ENCODE data around the gene ASTL. TPM values are rescaled to one million over a fixed set of nuclear protein-coding genes. Genes with fewer than 3 reads are reported as not detected.
A peak's percentile ranks its signal among the peaks of the same experiment; 100 is the strongest.

ASTL gene
- polyA plus RNA-seq, 3 donors, result 0.71 TPM; not detected in 2

GRCh38 chr2:96099861-96100798 lies 38.2 kb downstream of the ASTL start:
- no peak overlapping the region for H3K27ac Mint-ChIP-seq
- peak in 1 of 3 donors; percentile 10 for DNase-seq
- Histone ChIP-seq H3K27ac (ENCODE audit: low read depth in 1 of 2, low read length in 2 of 2) (no peak overlapping the region), H3K79me2 (ENCODE audit: insufficient read depth, low read length) (no peaks in the 10 kb centered on the region), H3K27me3 (ENCODE audit: control insufficient read depth in 2 of 2, insufficient read depth in 2 of 2, low read length in 2 of 2) (no peaks in the 10 kb centered on the region), H2AFZ (ENCODE audit: insufficient read depth, low read depth, low read length, poor library complexity, severe bottlenecking) (no peak overlapping the region), H3K36me3 (replicated peaks in 1 of 2; ENCODE audit: control insufficient read depth in 1 of 2, insufficient read depth in 2 of 2, low read length in 2 of 2) (no peaks in the 10 kb centered on the region), H3K9ac (ENCODE audit: insufficient read depth, low read length, poor library complexity, severe bottlenecking) (no peak overlapping the region), H4K20me1 (ENCODE audit: insufficient read depth, low read length) (no peaks in the 10 kb centered on the region), H3K4me1 (ENCODE audit: control insufficient read depth in 1 of 2, insufficient read depth in 2 of 2, low read length in 2 of 2) (peaks cover 6 to 24% of the 10 kb centered on the region in 2 donors), H3K4me3 (replicated peaks in 1 of 3; ENCODE audit: low read depth in 2 of 3, low read length in 3 of 3) (no peak overlapping the region), H3K4me2 (replicated peaks; ENCODE audit: extremely low read depth, low read length, poor library complexity, severe bottlenecking) (no peak overlapping the region), H3K9me3 (replicated peaks in 1 of 2; ENCODE audit: control insufficient read depth in 1 of 2, insufficient read depth in 1 of 2, low read length in 2 of 2) (peaks cover 3 to 5% of the 10 kb centered on the region in 2 donors)
- H3K9me3 Mint-ChIP-seq, result peaks cover 3 to 7% (median 5%) of the 10 kb centered on the region in 7 donors
- intact Hi-C loops (cut with micrococcal nuclease), result no loop called here
- no peaks in the 10 kb centered on the region for H3K36me3 Mint-ChIP-seq
- H3K4me3 Mint-ChIP-seq, result no peak overlapping the region
- WGBS (ENCODE audit: insufficient coverage), result 66% methylated on average over 7 of the region's 12 CpGs
- H3K4me1 Mint-ChIP-seq, result peaks cover 21% of the 10 kb centered on the region
- H3K27me3 Mint-ChIP-seq (ENCODE audit: low read depth in 3 of 3), result peaks cover 0 to under 1% (median 0%) of the 10 kb centered on the region in 3 donors
- TF ChIP-seq, protein P1, sequence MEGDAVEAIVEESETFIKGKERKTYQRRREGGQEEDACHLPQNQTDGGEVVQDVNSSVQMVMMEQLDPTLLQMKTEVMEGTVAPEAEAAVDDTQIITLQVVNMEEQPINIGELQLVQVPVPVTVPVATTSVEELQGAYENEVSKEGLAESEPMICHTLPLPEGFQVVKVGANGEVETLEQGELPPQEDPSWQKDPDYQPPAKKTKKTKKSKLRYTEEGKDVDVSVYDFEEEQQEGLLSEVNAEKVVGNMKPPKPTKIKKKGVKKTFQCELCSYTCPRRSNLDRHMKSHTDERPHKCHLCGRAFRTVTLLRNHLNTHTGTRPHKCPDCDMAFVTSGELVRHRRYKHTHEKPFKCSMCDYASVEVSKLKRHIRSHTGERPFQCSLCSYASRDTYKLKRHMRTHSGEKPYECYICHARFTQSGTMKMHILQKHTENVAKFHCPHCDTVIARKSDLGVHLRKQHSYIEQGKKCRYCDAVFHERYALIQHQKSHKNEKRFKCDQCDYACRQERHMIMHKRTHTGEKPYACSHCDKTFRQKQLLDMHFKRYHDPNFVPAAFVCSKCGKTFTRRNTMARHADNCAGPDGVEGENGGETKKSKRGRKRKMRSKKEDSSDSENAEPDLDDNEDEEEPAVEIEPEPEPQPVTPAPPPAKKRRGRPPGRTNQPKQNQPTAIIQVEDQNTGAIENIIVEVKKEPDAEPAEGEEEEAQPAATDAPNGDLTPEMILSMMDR (IDR thresholded peaks at IDR 0.05), result no peak

GRCh38 chr2:96098900-96099590 lies 39.3 kb downstream of the ASTL start:
- Histone ChIP-seq H3K9ac (ENCODE audit: insufficient read depth, low read length, poor library complexity, severe bottlenecking) (no peak overlapping the region), H3K4me1 (ENCODE audit: control insufficient read depth in 1 of 2, insufficient read depth in 2 of 2, low read length in 2 of 2) (peaks cover 0 to 17% of the 10 kb centered on the region in 2 donors), H2AFZ (ENCODE audit: insufficient read depth, low read depth, low read length, poor library complexity, severe bottlenecking) (no peak overlapping the region), H3K9me3 (replicated peaks in 1 of 2; ENCODE audit: control insufficient read depth in 1 of 2, insufficient read depth in 1 of 2, low read length in 2 of 2) (no peaks in the 10 kb centered on the region), H3K4me2 (replicated peaks; ENCODE audit: extremely low read depth, low read length, poor library complexity, severe bottlenecking) (no peak overlapping the region), H3K79me2 (ENCODE audit: insufficient read depth, low read length) (no peaks in the 10 kb centered on the region), H3K36me3 (replicated peaks in 1 of 2; ENCODE audit: control insufficient read depth in 1 of 2, insufficient read depth in 2 of 2, low read length in 2 of 2) (no peaks in the 10 kb centered on the region), H3K27me3 (ENCODE audit: control insufficient read depth in 2 of 2, insufficient read depth in 2 of 2, low read length in 2 of 2) (no peaks in the 10 kb centered on the region), H3K4me3 (replicated peaks in 1 of 3; ENCODE audit: low read depth in 2 of 3, low read length in 3 of 3) (no peak overlapping the region), H4K20me1 (ENCODE audit: insufficient read depth, low read length) (no peaks in the 10 kb centered on the region), H3K27ac (ENCODE audit: low read depth in 1 of 2, low read length in 2 of 2) (no peak overlapping the region)
- Mint-ChIP-seq H3K4me3 (no peak overlapping the region), H3K27me3 (ENCODE audit: low read depth in 3 of 3) (no peaks in the 10 kb centered on the region), H3K9me3 (no peaks in the 10 kb centered on the region), H3K4me1 (peaks cover 13% of the 10 kb centered on the region), H3K36me3 (no peaks in the 10 kb centered on the region), H3K27ac (peak overlapping the region in 1 of 7 donors; percentile 11)
- TF ChIP-seq, protein P1 (IDR thresholded peaks at IDR 0.05), result no peak
- 79% methylated on average over 4 of the region's 11 CpGs for WGBS (ENCODE audit: insufficient coverage)
- intact Hi-C loops (cut with micrococcal nuclease), result no loop called here
- DNase-seq, result peak in 1 of 3 donors; percentile 3
